Measurements from ENCODE around the gene FCN3. TPM values are rescaled to one million over a fixed set of nuclear protein-coding genes. Genes with fewer than 3 reads are reported as not detected.
"Not testable (repeated sequence)": the region's sequence is repeated elsewhere in the genome, so short reads cannot be mapped to it uniquely, and the experiment has no call there.

Gene FCN3
- total RNA-seq = not detected

DNA sequence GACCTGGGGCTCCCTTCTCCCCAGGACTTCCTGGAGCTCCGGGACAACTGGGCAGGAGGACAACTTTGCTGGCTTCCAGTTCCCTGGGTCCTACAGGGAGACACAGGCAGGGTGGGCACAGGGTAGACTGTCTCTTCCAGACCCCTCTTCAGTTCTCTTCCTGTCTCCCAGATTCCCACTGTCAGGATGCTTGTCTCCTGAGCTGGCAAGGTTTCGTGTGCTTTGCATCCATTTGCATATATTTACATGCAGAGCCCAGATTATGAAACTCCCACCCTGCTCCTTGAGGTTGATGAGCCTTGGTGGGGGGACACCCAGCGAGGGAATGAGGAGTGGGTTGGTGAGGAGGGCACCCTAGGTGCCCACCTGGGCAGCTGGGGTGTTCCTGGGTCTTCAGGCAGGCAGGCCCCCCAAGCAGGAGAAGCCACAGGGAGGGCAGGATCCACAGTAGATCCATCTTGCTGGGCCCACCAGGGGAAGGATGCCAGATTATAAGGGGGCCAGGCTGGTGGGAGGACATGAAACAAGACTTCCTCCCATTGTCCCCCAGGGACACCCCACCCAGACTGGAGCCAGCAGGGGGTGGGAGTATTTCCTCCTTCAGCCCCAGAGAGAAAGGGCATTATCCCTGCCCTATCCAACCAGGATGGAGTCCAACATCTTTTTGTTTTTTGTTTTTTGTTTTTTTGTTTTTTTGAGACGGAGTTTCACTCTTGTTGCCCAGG, at the start of gene FCN3:
TSS of gene FCN3 (minus strand) at position 463 of the 725 bp plus-strand sequence. CDS start at position 457, 6 bp downstream.
- Mint-ChIP-seq H3K27ac (no peak within 1 kb of the TSS), H3K36me3 (no peaks in the 10 kb centered on the region), H3K4me1 (peaks cover 4% of the 10 kb centered on the region), H3K4me3 (no peak within 1 kb of the TSS), H3K9me3 (no peaks in the 10 kb centered on the region), H3K27me3 (no peaks in the 10 kb centered on the region)
- no peak for DNase-seq

DNA sequence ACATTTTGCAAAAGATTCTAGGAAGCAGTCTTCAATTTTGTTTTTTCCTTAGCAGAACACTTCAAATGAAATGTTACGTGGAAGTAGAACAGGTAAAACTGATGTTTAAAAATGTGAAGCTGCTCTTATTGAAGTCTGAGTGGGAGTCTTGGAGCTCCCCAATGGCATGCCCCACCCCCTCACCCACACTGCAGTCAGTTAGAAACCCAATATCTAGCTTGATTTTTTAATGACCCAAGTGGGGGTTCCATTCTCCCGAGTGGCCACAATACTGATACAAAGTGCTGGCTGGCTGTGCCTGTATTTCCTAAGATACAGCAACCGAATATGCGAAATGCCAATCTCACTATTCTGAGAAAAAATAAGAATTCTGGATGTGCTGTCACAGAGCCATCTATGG, 49.1 kb upstream of the FCN3 start:
- no peaks in the 10 kb centered on the region for H3K27me3 Mint-ChIP-seq
- peaks cover 37% of the 10 kb centered on the region for H3K36me3 Mint-ChIP-seq
- no peak for DNase-seq
- H3K4me1 Mint-ChIP-seq = peaks cover 62% of the 10 kb centered on the region
- H3K27ac Mint-ChIP-seq = peak overlapping the region; percentile 34
- H3K4me3 Mint-ChIP-seq = no peak overlapping the region
- H3K9me3 Mint-ChIP-seq = no peaks in the 10 kb centered on the region

GRCh38 chr1:27418326-27419185, 43.9 kb upstream of the FCN3 start:
- Mint-ChIP-seq H3K27me3 (no peaks in the 10 kb centered on the region), H3K4me1 (peaks cover 49% of the 10 kb centered on the region), H3K4me3 (no peak overlapping the region), H3K27ac (peak overlapping the region; percentile 75), H3K9me3 (no peaks in the 10 kb centered on the region), H3K36me3 (peaks cover 26% of the 10 kb centered on the region)
- peak; percentile 57 for DNase-seq

DNA sequence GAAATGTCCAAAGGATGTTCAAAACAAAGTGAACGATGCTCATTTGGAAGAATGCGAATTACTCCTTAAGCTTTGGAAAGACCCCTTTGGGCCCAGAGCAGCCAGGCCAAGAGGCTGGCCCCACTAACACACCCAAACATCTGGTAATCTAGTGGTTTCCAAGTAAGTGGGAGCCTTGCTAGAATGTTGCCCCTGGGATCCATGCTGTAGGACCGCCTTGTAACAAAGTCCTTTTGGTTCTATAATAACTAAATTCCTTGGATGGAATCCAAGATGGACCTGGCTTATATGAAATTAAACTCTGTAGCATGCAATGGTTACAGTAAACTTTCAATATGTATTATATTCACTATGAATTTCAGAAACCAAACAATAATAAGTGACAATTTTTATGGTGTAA, 43.1 kb upstream of the FCN3 start:
- no peaks in the 10 kb centered on the region for H3K27me3 Mint-ChIP-seq
- H3K27ac Mint-ChIP-seq = peak overlapping the region; percentile 75
- no peaks in the 10 kb centered on the region for H3K9me3 Mint-ChIP-seq
- H3K36me3 Mint-ChIP-seq = peaks cover 25% of the 10 kb centered on the region
- H3K4me1 Mint-ChIP-seq = peaks cover 45% of the 10 kb centered on the region
- H3K4me3 Mint-ChIP-seq = no peak overlapping the region
- DNase-seq = no peak

DNA sequence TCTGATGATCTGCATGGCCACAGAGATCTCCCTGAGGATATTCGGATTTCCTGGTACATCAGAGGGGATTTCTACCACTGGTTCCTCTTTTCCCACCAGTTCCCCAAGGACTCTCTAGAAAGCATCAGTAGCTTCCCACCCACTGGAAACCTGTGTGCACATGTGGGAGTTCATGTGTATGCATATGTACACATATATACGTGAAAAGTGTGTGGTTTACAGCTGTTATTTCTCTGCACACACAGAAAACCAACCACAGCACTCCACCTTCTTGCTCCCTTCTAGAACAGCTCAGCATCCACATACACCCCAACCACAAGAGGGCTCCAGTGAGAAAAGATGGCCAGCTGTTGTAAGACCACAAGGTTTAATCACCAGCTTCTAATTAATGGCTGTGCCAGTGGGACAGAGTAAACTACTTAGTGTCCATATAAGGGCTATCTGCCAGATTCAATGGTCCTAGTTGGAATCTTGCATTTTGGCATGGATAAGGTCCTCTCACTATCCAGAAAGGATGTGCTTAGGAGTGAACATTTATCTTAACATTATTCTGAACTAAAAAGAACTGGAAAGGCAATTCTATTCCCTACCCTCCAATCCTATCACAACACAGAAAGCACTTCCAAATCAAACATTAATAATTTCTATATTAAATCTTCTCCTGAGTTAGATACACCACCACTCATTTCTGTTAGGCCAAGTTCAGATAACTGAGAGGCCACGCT, 41.9 kb upstream of the FCN3 start:
- Mint-ChIP-seq H3K27ac (peak overlapping the region; percentile 48), H3K36me3 (peaks cover 24% of the 10 kb centered on the region), H3K27me3 (no peaks in the 10 kb centered on the region), H3K4me3 (no peak overlapping the region), H3K4me1 (peaks cover 36% of the 10 kb centered on the region), H3K9me3 (no peaks in the 10 kb centered on the region)
- DNase-seq = peak; percentile 58

DNA sequence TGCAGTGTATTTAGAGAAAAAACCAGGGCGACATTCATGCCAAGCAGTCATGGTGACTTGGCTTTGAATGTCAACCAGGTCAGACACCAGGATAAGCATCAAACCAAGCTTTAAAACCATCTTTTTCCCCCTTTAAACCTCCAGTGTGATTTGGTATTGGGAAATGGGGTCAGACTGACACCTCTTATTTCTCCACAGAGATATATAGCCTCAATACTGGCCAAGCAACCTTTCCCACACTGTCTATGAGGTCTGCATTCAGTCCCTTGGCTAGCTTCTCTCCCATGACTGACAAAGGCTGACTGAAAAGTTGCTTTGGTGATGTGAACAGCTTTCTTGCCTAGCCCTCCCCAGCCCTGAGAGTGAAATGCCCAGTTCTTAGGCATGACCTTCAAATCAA, 39.5 kb upstream of the FCN3 start:
- no peaks in the 10 kb centered on the region for H3K9me3 Mint-ChIP-seq
- no peak overlapping the region for H3K4me3 Mint-ChIP-seq
- H3K27me3 Mint-ChIP-seq = no peaks in the 10 kb centered on the region
- H3K27ac Mint-ChIP-seq = no peak overlapping the region
- H3K4me1 Mint-ChIP-seq = peaks cover 27% of the 10 kb centered on the region
- peaks cover 27% of the 10 kb centered on the region for H3K36me3 Mint-ChIP-seq
- DNase-seq = no peak

- no peak overlapping the region for H3K4me3 Mint-ChIP-seq
- H3K9me3 Mint-ChIP-seq = no peaks in the 10 kb centered on the region
- no peak for DNase-seq
- H3K36me3 Mint-ChIP-seq = peaks cover 28% of the 10 kb centered on the region
- H3K4me1 Mint-ChIP-seq = peaks cover 16% of the 10 kb centered on the region
- peak overlapping the region; percentile 4 for H3K27ac Mint-ChIP-seq
- no peaks in the 10 kb centered on the region for H3K27me3 Mint-ChIP-seq
Measured at GRCh38 chr1:27413004-27413403, 38.4 kb upstream of the FCN3 start.

GRCh38 chr1:27412502-27412901, 37.9 kb upstream of the FCN3 start:
- Mint-ChIP-seq H3K4me1 (peaks cover 15% of the 10 kb centered on the region), H3K4me3 (no peak overlapping the region), H3K36me3 (peaks cover 28% of the 10 kb centered on the region), H3K27me3 (no peaks in the 10 kb centered on the region), H3K9me3 (no peaks in the 10 kb centered on the region), H3K27ac (no peak overlapping the region)
- DNase-seq = no peak

DNA sequence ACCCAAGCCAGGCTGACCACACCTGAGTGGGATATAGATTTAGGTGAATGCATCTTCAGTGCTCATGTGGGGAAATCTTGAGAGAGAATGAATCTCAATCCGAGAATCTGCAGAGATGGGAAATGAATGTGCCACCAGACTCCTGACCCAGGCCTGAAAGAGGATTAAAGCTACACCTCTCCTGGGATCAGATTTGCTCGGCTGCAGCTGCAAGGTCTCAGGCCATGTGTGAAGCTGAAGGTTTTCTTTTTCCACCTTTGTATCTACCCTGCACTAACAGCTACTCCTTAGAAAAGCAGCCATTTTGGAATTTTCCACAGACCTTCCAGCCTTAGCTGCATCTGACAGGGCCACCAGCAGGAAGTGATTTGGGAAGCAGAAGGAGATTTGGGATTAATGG, 36.1 kb upstream of the FCN3 start:
- Mint-ChIP-seq H3K27me3 (no peaks in the 10 kb centered on the region), H3K9me3 (no peaks in the 10 kb centered on the region), H3K4me3 (no peak overlapping the region), H3K4me1 (no peaks in the 10 kb centered on the region), H3K27ac (no peak overlapping the region), H3K36me3 (peaks cover 24% of the 10 kb centered on the region)
- DNase-seq = no peak

DNA sequence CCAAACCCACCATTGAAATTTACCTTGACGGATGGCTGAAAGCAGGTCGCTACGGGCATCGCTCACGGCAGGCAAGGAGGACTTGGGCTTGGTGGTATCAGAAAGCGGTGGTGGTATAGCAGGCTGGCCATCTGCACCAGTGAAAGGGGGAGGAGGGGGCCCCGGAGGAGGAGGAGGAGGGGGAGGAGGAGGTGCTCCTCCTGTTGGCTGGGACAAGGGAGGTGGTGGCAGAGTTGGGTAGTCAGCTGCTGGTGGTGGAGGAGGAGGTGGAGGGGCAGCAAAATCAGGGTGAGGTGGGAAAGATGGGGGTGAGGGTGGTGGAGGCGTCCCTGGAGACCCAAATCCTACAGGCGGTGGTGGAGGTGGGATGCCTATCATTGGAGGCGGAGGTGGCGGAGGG, 35.0 kb upstream of the FCN3 start:
- H3K9me3 Mint-ChIP-seq = no peaks in the 10 kb centered on the region

DNA sequence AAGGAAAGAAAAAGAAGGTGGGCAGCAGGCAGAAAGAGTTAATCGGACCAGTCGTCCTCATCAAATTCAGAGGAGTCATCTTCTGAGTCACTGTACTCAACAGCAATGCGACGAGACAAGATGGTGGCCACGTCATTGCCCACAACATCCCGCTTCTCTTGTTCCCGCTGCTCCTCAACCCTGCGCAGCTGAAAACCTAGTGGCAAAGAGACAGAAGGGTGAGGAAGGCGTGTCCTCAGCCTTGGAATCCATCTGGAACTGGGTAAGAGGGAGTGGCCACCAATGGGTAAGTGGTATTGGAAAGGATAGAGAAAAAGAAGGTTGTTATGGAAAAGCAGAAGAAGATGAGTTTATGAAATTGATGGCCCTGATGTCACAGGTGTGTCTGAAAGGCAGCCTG, 33.5 kb upstream of the FCN3 start:
- Mint-ChIP-seq H3K27me3 (no peaks in the 10 kb centered on the region), H3K27ac (peak overlapping the region; percentile 67), H3K9me3 (no peaks in the 10 kb centered on the region), H3K4me3 (no peak overlapping the region), H3K4me1 (peaks cover 13% of the 10 kb centered on the region), H3K36me3 (peaks cover 18% of the 10 kb centered on the region)
- no peak for DNase-seq

More for the DNA sequence above, 35.0 kb upstream of the FCN3 start:
- peaks cover 20% of the 10 kb centered on the region for H3K36me3 Mint-ChIP-seq
- no peak overlapping the region for H3K4me3 Mint-ChIP-seq
- no peaks in the 10 kb centered on the region for H3K4me1 Mint-ChIP-seq
- H3K27me3 Mint-ChIP-seq = no peaks in the 10 kb centered on the region
- H3K27ac Mint-ChIP-seq = no peak overlapping the region
- DNase-seq = no peak

DNA sequence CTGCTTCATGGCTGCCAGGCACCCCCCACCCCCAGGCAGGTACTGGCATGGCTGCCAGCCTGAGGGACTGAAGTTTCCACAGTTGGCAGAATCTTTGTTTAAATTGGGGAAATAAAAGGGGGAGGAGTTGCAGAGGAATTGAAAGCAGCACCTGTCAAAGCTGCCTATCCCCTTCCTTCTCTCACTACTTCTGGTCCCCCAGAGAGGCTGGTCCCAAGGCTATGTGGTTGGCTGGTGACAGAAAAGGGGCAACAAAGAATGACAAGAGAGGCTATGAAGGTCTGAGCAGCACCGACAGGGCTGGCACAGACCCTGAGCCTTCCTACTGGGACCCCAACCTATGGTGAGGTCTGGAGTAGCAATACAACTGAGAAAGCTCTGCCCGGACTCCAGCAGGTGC, 32.2 kb upstream of the FCN3 start:
- Mint-ChIP-seq H3K27ac (peak overlapping the region; percentile 67), H3K4me1 (peaks cover 22% of the 10 kb centered on the region), H3K36me3 (peaks cover 13% of the 10 kb centered on the region)
- H3K9me3 Mint-ChIP-seq, H3K4me3 Mint-ChIP-seq, H3K27me3 Mint-ChIP-seq, DNase-seq: not testable (repeated sequence)

- Mint-ChIP-seq H3K4me3 (no peak overlapping the region), H3K9me3 (no peaks in the 10 kb centered on the region), H3K36me3 (peaks cover 13% of the 10 kb centered on the region), H3K27me3 (no peaks in the 10 kb centered on the region), H3K4me1 (peaks cover 25% of the 10 kb centered on the region), H3K27ac (peak overlapping the region; percentile 56)
- DNase-seq = no peak
Measured at GRCh38 chr1:27406362-27406680, 31.7 kb upstream of the FCN3 start.

GRCh38 chr1:27405598-27406361, 31.2 kb upstream of the FCN3 start:
- H3K9me3 Mint-ChIP-seq, H3K27me3 Mint-ChIP-seq, DNase-seq, H3K4me3 Mint-ChIP-seq: not testable (repeated sequence)
- peaks cover 25% of the 10 kb centered on the region for H3K4me1 Mint-ChIP-seq
- peak overlapping the region; percentile 56 for H3K27ac Mint-ChIP-seq
- peaks cover 11% of the 10 kb centered on the region for H3K36me3 Mint-ChIP-seq

GRCh38 chr1:27405074-27405473, 30.4 kb upstream of the FCN3 start:
- peaks cover 25% of the 10 kb centered on the region for H3K4me1 Mint-ChIP-seq
- no peak for DNase-seq
- no peak overlapping the region for H3K4me3 Mint-ChIP-seq
- peak overlapping the region; percentile 84 for H3K27ac Mint-ChIP-seq
- H3K27me3 Mint-ChIP-seq = no peaks in the 10 kb centered on the region
- H3K36me3 Mint-ChIP-seq = peaks cover 10% of the 10 kb centered on the region
- H3K9me3 Mint-ChIP-seq = no peaks in the 10 kb centered on the region

Data from activated naive CD8-positive, alpha-beta T cell treated with anti-CD3 and anti-CD28 coated beads for 36 hours (primary cell).